Upper lobe of left lung (tissue), 6 donors: ENCODE data around the gene LAMC2. TPM values are rescaled to one million over a fixed set of nuclear protein-coding genes. Genes with fewer than 3 reads are reported as not detected.
"Not testable (repeated sequence)": the region's sequence is repeated elsewhere in the genome, so short reads cannot be mapped to it uniquely, and the experiment has no call there.

Experiments used
- ATAC-seq, 2 donors: fragments of 200-7000 bp; cut with Tn5 transposase; one replicate each; pipeline ENCODE4 v1.9.1; 2022; ENCODE audit warnings: mild to moderate bottlenecking in 2 of 2, moderate library complexity in 2 of 2; ENCODE audit not compliant: low FRiP score in 2 of 2
- DNase-seq, 2 donors: peaks; one replicate each; pipeline ENCODE4 v3.0.0-alpha.2; 2019 to 2020
- H3K27ac ChIP-seq, 4 donors: fragments of 200-600 bp; sonication (generic); one replicate each; pipeline ENCODE4 v1.5.1; 2016 to 2019
- H3K27me3 ChIP-seq, 4 donors: fragments of 200-600 bp; sonication (generic); one replicate each; pipeline ENCODE4 v1.5.1; 2017 to 2019
- H3K36me3 ChIP-seq, 4 donors: fragments of 200-600 bp; sonication (generic); one replicate each; pipeline ENCODE4 v1.5.1; 2016 to 2019
- H3K4me1 ChIP-seq, 4 donors: fragments of 200-600 bp; sonication (generic); one replicate each; pipeline ENCODE4 v1.5.1; 2018 to 2019
- H3K4me3 ChIP-seq, 4 donors: fragments of 200-600 bp; sonication (generic); one replicate each; pipeline ENCODE4 v1.5.1; 2017 to 2019; ENCODE audit warnings: mild to moderate bottlenecking in 2 of 4, moderate library complexity in 1 of 4
- H3K9me3 ChIP-seq, 4 donors: fragments of 200-600 bp; sonication (generic); one replicate each; pipeline ENCODE4 v1.5.1; 2018 to 2019
- EP300 ChIP-seq, 4 donors: sonication (generic); formaldehyde crosslinking; IDR thresholded peaks; one replicate each; pipeline ENCODE4 v1.5.1; 2017; ENCODE audit warnings: antibody characterized with exemption in 4 of 4, control low read depth in 2 of 4
- POLR2A ChIP-seq, 4 donors: fragments of 450-650 bp; IDR thresholded peaks; one replicate each; pipeline ENCODE4 v1.5.1; 2016 to 2017; ENCODE audit warnings: antibody characterized with exemption in 4 of 4, mild to moderate bottlenecking in 2 of 4
- POLR2AphosphoS5 ChIP-seq, 2 donors: sonication (generic); formaldehyde crosslinking; IDR thresholded peaks; one replicate each; pipeline ENCODE4 v1.5.1; 2017; ENCODE audit warnings: antibody characterized with exemption in 2 of 2
- WGBS, 2 donors: methylation state at CpG; one replicate each; pipeline ENCODE4 v1.1.5; 2017 to 2018; 5-methylcytosine and 5-hydroxymethylcytosine counted together
- total RNA-seq, 6 donors: library from RNA; depleted of rRNA in 4 of 6; stranded (reverse); fragments of >200 nt in 4 of 6; gene quantifications; one replicate each; pipeline versions ENCODE4 v1.1.0 to v1.2.1, GENCODE V29; 2016 to 2021
- TF ChIP-seq, protein P1 (sequence below), 6 experiments: fragments of 450-650 bp in 4 of 6; fragments of 200-600 bp in 2 of 6; sonication (generic) in 2 of 6; IDR thresholded peaks; one replicate each; pipeline ENCODE4 v1.5.1; 2016 to 2019; ENCODE audit warnings: antibody characterized with exemption in 6 of 6
- donor health status: DM: no; HTN: no; CAD: no; lungs with moderate emphysema.
- donor health status: DM: no; HTN: yes; CAD: no; lungs with severe emphysema.

LAMC2 gene
- total RNA-seq, 6 donors from 2014 or later: 10.5 to 74.6 (median 46.1) TPM

- ATAC-seq (no peak), DNase-seq (no peak)
- Histone ChIP-seq H3K9me3 (no peaks in the 10 kb centered on the region), H3K36me3 (no peaks in the 10 kb centered on the region), H3K4me1 (peaks cover 5 to 18% (median 15%) of the 10 kb centered on the region in 4 donors), H3K4me3 (no peak overlapping the region), H3K27me3 (no peaks in the 10 kb centered on the region), H3K27ac (peak overlapping the region in 1 of 4 donors; percentile 11)
- TF ChIP-seq EP300 (IDR thresholded peaks at IDR 0.05): no peak
- TF ChIP-seq, protein P1, sequence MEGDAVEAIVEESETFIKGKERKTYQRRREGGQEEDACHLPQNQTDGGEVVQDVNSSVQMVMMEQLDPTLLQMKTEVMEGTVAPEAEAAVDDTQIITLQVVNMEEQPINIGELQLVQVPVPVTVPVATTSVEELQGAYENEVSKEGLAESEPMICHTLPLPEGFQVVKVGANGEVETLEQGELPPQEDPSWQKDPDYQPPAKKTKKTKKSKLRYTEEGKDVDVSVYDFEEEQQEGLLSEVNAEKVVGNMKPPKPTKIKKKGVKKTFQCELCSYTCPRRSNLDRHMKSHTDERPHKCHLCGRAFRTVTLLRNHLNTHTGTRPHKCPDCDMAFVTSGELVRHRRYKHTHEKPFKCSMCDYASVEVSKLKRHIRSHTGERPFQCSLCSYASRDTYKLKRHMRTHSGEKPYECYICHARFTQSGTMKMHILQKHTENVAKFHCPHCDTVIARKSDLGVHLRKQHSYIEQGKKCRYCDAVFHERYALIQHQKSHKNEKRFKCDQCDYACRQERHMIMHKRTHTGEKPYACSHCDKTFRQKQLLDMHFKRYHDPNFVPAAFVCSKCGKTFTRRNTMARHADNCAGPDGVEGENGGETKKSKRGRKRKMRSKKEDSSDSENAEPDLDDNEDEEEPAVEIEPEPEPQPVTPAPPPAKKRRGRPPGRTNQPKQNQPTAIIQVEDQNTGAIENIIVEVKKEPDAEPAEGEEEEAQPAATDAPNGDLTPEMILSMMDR (IDR thresholded peaks at IDR 0.05): no peak
- 68 to 70% methylated on average over 2 of the region's 2 CpGs for WGBS, 2 donors
Measured at GRCh38 chr1:183238071-183238470, 52.0 kb downstream of the LAMC2 start.

GRCh38 chr1:183239220-183239742, 53.2 kb downstream of the LAMC2 start:
- no peak for ATAC-seq
- no peaks in the 10 kb centered on the region for H3K27me3 ChIP-seq
- 86 to 87% methylated on average over 7 of the region's 7 CpGs for WGBS, 2 donors

GRCh38 chr1:183239793-183240525, 53.9 kb downstream of the LAMC2 start:
- no peaks in the 10 kb centered on the region for H3K9me3 ChIP-seq
- DNase-seq (no peak), ATAC-seq (no peak)
- peak overlapping the region in 3 of 4 donors; percentile 40 to 65 (median 53) for H3K27ac ChIP-seq
- TF ChIP-seq POLR2A (IDR thresholded peaks at IDR 0.05) (no peak), POLR2AphosphoS5 (IDR thresholded peaks at IDR 0.05) (no peak), EP300 (IDR thresholded peaks at IDR 0.05) (no peak)
- TF ChIP-seq, protein P1 (IDR thresholded peaks at IDR 0.05): no peak
- H3K4me3 ChIP-seq: no peak overlapping the region
- 68 to 80% methylated on average over 8 of the region's 8 CpGs for WGBS, 2 donors
- no peaks in the 10 kb centered on the region for H3K27me3 ChIP-seq
- H3K36me3 ChIP-seq: no peaks in the 10 kb centered on the region
- peaks cover 0 to 18% (median 16%) of the 10 kb centered on the region in 4 donors for H3K4me1 ChIP-seq

More at GRCh38 chr1:183239220-183239742, 53.2 kb downstream of the LAMC2 start:
- Histone ChIP-seq H3K4me3 (no peak overlapping the region), H3K27ac (peak overlapping the region in 3 of 4 donors; percentile 15 to 65 (median 53)), H3K4me1 (peaks cover under 1 to 24% (median 16%) of the 10 kb centered on the region in 4 donors), H3K36me3 (no peaks in the 10 kb centered on the region), H3K9me3 (no peaks in the 10 kb centered on the region)
- TF ChIP-seq EP300 (IDR thresholded peaks at IDR 0.05): no peak
- no peak for TF ChIP-seq POLR2AphosphoS5 (IDR thresholded peaks at IDR 0.05)
- no peak for TF ChIP-seq POLR2A (IDR thresholded peaks at IDR 0.05)
- TF ChIP-seq, protein P1 (IDR thresholded peaks at IDR 0.05): no peak
- no peak for DNase-seq

DNA sequence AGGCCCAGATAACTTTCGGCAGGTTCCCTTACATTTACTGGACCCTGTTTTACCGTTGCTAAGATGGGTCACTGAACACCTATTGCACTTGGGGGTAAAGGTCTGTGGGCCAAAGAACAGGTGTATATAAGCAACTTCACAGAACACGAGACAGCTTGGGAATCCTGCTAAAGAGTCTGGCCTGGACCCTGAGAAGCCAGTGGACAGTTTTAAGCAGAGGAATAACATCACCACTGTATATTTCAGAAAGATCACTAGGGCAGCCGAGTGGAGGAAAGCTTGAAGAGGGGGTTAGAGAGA, 54.4 kb downstream of the LAMC2 start:
- no peak overlapping the region for H3K4me3 ChIP-seq
- H3K9me3 ChIP-seq: no peaks in the 10 kb centered on the region
- peaks cover 0 to 22% (median 17%) of the 10 kb centered on the region in 4 donors for H3K4me1 ChIP-seq
- no peaks in the 10 kb centered on the region for H3K27me3 ChIP-seq
- 84 to 91% methylated on average over 4 of the region's 4 CpGs for WGBS, 2 donors
- DNase-seq (no peak), ATAC-seq (no peak)
- TF ChIP-seq EP300 (IDR thresholded peaks at IDR 0.05): no peak
- no peak for TF ChIP-seq POLR2AphosphoS5 (IDR thresholded peaks at IDR 0.05)
- TF ChIP-seq POLR2A (IDR thresholded peaks at IDR 0.05): no peak
- TF ChIP-seq, protein P1 (IDR thresholded peaks at IDR 0.05): no peak
- H3K27ac ChIP-seq: peak overlapping the region; percentile 40 to 65 (median 46)
- H3K36me3 ChIP-seq: no peaks in the 10 kb centered on the region

DNA sequence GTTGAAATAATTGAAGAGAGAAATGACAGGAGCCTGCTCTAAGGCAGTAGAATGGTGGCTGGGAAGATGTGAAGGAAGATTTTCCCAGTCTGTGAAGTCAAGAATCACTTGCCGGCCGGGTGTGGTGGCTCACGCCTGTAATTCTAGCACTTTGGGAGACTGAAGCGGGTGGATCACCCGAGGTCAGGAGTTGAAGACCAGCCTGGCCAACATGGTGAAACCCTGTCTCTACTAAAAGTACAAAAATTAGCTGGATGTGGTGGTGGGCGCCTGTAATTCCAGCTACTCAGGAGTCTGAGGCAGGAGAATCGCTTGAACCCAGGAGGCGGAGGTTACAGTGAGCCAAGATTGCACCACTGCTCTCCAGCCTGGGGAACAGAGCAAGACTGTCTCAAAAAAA, 54.8 kb downstream of the LAMC2 start:
- ATAC-seq, H3K36me3 ChIP-seq, DNase-seq, H3K4me3 ChIP-seq, H3K9me3 ChIP-seq, H3K27me3 ChIP-seq: not testable (repeated sequence)
- 94% methylated on average over 8 of the region's 8 CpGs for WGBS, 2 donors
- Histone ChIP-seq H3K27ac (peak overlapping the region; percentile 40 to 65 (median 46)), H3K4me1 (peaks cover 0 to 23% (median 17%) of the 10 kb centered on the region in 4 donors)
